HG03378 (cell line): Measurements from ENCODE around the gene RETREG1.
A peak's percentile ranks its signal among the peaks of the same experiment; 100 is the strongest.
"Not testable (repeated sequence)": the region's sequence is repeated elsewhere in the genome, so short reads cannot be mapped to it uniquely, and the experiment has no call there.

Experiments used
- ATAC-seq: cut with Tn5 transposase; IDR thresholded peaks from one replicate; pipeline ENCODE4 v1.9.1; 2021; ENCODE audit warnings: mild to moderate bottlenecking, moderate library complexity; ENCODE audit not compliant: unreplicated experiment

RETREG1 gene

GRCh38 chr5:16617274-16617968 is 624 bp upstream of the RETREG1 start:
- ATAC-seq = no peak

DNA sequence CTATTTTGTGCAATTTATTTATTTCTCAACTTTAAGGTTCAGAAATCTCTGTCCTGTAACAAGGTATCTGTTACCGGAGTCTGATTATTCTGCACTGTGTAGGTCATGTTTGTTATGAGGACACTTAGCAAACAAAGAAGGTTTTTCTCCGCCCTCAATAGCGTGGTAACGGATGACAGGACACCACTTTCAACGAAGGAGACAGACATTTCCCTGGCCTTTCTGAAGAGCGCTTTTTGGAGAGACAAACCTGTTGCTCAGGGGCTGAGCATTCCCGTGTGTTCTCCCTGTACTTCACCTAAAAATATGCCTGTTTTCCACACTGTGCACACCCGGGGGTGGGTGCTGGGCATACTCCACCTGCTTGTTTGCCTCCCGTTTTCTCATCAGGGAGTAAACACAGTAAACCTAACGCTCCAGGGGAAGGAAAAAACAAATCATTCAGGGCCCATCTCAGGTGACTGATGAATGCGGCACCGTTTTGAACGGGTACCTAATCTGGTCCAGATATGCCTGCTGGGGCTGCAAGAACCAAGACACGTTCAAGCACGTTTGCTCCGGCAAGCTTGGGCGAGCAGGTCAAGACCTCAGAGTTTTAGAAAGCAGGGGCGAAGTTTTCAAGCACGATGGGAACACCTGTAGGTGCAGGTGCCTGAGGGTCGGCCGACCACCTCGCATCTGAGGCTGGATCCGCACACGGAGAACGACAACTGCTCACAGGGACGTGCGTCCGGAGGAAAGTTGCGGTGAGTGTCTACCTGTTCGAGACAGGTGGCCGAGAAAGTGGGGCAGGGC is 859 bp downstream of the RETREG1 start:
- peak; percentile 5 for ATAC-seq

GRCh38 chr5:16612007-16612406 is 4.8 kb downstream of the RETREG1 start:
- no peak for ATAC-seq

DNA sequence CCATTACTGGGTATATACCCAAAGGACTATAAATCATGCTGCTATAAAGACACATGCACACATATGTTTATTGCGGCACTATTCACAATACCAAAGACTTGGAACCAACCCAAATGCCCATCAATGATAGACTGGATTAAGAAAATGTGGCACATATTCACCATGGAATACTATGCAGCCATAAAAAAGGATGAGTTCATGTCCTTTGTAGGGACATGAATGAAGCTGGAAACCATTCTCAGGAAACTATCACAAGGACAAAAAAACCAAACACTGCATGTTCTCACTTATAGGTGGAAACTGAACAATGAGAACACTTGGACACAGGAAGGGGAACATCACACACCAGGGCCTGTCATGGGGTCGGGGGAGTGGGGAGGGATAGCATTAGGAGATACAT is 5.9 kb downstream of the RETREG1 start:
- ATAC-seq = not testable (repeated sequence)

GRCh38 chr5:16609412-16609811 is 7.4 kb downstream of the RETREG1 start:
- no peak for ATAC-seq

DNA sequence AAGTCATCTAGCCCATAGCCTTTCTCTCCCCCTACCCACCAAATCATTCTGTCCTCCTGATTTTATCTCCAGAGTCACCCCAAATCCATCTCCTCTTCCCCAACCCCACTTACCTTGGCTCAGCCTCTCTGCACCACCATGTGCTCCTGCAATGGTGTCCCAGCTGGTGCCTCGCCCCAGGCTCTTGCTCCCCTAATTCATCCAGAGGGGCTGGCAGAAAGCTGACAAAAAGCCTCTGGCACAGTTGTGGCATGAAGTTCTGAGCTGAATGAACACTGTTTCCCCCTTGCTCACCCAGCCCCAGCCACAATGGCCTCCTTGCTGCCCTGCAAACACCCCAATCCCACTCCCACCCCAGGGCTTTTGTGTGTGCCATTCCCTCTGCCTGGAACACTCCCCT is 10.2 kb downstream of the RETREG1 start:
- ATAC-seq = no peak

- no peak for ATAC-seq
Measured at GRCh38 chr5:16603701-16604100, 13.1 kb downstream of the RETREG1 start.

- no peak for ATAC-seq
Measured at GRCh38 chr5:16603295-16603694, 13.5 kb downstream of the RETREG1 start.

DNA sequence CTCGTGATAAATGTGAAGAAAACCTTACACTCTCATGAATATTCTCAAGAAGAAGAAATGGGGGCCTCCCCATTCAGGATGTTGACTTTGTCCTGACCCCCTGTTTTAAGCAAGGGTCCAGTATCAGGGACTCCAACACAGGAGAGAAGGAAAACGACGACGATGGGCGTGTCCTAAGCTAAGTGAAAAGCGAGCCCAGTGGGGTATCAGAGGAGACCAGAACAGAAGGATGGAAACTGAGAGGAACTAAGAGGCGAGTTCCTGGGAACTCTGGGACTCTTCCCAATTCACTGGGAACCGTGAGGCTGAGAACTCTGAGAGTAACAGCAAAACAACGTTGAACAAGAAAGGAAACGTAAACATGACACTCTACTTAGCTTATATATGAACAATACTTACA is 14.6 kb downstream of the RETREG1 start:
- ATAC-seq = no peak

DNA sequence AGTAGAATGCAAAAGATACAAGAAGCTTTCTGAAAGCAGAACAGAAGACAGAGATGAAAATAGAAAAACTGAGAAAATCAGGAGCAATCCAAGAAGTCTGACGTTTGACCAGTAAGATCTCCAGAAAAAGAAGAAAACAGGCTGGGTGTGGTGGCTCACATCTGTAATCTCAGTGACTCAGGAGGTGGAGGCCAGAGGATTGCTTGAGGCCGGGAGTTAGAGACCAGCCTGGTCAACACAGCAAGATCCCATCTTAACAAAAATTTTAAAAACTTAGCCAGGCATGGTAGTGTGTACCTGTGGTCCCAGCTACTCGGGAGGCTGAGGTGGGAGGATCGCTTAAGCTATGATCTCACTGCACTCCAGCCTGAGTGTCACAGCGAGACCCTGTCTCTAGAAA is 15.9 kb downstream of the RETREG1 start:
- ATAC-seq = no peak

DNA sequence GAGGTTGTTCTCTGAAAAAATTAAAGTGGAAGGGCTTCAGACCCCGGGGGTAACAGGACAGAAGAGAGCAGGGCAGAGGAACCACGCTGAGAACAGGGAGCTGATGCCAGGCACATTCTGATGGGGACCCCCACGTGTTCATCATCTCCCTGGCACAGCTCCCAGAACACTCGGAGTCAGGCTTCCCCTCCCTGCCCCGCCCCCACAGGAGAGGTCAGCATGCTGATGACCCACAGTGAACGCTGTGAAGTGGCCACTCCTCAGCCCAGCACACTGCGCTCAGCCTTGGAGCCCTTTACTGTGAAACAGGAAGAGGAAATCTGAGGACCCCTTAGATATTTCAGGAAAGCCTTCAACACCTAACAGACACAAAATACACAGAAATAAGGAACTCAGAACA is 16.4 kb downstream of the RETREG1 start:
- ATAC-seq = no peak

DNA sequence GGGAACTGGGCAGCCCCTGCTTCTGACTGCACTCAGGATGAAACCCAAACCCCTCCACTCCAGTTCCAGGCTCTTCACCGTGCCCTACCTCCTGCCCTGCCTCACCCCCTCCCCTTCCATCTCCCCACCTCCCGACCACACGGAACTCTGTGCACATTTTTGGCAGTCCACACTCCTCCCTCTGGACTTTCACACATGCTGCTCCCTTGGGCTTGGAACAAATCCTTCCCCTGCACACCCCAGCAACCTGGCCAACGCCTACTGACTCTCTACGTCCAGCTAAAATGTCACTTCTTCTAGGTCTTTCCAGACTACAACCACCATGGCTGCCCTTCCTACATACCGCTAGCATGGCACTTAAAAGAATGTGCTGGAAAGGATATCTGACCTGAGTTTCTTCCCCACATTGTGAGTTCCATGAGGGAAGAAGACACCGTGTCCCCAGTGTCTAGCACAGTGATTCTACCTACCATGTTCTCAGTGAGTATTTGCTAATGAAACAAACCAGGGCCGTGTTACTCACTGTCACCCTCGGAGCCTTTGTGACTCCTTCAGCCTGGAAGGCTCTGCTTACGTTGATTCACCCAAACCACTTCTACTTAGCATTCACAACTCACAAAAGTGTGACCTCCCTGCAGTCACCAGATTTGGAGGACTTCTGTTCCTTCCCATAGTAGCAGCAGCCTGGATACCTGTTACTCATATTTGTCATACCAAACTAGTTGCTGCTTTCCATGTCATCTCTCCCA is 18.7 kb downstream of the RETREG1 start:
- no peak for ATAC-seq

GRCh38 chr5:16596581-16596940 is 20.2 kb downstream of the RETREG1 start:
- ATAC-seq = no peak

DNA sequence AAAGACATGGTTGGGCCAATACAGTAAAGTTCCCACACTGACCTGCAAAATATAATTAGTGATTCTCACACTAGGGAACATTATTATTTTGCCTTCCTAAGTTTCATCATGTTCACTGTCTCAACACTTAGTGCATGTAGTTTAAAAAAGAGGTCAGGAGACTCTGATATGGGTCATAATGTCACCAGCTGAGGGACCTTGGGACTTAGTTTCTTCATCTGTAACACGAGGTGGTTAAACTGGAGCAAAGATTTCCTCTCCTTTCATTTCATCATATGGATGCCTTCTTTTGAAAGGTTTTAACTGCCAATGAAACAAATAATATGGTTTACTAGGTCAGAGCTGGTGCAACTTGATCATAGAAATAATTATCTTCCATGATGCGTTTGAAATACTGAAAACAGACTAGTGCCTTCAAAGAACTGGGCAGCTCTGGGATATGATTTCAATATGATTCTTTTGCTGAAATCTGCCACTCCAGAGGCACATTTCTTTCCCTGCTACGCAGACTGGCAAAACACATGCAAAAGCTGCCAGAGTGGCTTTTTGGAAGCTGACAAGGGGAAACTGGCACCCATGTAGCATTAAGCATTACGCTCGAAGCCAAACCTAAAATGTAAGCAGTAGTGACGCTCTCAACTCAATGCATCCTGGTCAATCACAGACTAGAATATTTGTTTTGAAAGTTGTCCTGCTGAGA is 20.8 kb downstream of the RETREG1 start:
- no peak for ATAC-seq

GRCh38 chr5:16593628-16594027 is 23.2 kb downstream of the RETREG1 start:
- no peak for ATAC-seq

DNA sequence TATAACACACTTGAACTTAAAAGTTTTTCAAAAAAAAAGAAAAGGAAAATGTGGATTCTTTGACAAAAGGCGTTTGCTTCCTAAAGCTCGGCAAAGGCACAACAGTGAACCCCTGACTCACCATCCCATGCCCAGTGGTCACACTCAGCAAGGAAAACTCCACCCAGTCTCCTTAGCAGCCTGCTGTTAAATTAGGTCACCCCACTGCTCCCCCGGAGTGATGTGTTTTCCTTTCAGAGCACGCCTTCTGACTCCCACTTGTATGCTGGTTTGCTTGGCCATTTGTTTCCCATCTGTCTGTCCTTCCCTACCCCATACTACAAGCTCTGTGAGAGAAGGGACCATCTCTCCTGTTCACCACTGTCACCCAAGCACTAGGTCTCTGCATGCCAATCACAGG is 23.8 kb downstream of the RETREG1 start:
- ATAC-seq = no peak

DNA sequence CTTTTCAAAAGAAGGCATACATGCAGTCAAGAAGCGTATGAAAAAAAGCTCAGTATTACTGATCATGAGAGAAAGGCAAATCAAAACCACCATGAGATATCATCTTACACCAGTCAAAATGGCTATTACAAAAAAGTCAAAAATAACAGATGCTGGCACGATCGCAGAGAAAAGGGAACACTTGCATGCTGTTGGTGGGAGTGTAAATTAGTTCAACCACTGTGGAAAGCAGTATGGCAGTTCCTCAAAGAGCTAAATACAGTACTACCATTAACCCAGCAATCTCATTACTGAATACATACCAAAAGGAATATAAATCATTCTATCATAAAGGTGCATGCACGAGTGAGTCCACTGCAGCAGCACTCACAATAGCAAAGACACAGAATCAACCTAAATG is 24.5 kb downstream of the RETREG1 start:
- ATAC-seq = no peak

GRCh38 chr5:16590685-16591084 is 26.1 kb downstream of the RETREG1 start:
- no peak for ATAC-seq

GRCh38 chr5:16589658-16590057 is 27.1 kb downstream of the RETREG1 start:
- no peak for ATAC-seq

DNA sequence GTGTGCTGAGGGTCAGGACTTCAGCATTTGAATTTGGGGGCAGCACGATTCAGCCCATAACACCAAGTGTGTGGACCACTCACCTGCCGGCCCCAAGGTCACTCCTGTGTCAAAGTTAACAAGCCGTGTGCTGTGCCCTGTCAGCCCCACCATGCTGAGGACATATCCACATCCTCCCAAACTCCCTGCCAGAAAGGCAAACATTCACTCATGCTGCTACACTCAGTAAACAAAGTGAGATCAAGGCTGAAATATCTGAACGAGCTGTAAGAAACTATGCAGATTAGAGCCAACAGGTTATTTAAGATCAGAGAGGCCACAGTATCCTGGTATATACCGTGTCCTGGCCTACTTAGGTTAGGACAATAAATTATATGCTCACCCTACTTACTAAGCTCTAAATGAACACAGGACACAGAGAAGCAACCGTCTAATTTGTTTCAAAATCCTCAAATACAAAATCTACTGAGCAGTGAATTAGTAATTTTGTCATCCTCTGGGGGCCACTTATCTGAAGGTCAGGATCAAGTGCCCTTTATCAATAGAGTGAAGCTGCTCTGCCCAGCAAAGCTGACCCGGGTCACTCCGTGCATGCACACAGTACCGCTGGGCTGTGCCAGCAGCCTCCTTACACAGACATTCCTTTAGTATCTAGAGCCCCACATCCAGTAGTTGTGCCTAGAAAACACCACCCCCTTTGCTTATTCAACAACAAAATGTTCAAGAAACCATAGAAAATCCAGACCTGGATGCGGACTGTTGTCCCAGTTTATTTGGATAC is 28.2 kb downstream of the RETREG1 start:
- ATAC-seq = no peak
